CD4-positive, alpha-beta T cell (primary cell): ENCODE data around the gene PQBP1. TPM values are rescaled to one million over a fixed set of nuclear protein-coding genes. Genes with fewer than 3 reads are reported as not detected.

Experiments used
- ATAC-seq: fragments of 200-7000 bp; cut with Tn5 transposase; one replicate; pipeline ENCODE4 v1.10.0; 2022; ENCODE audit warnings: mild to moderate bottlenecking; ENCODE audit not compliant: poor library complexity
- CTCF ChIA-PET: fragments of 350-600 bp; sonication (Branson Sonifier 250); formaldehyde crosslinking; loops from one replicate; lab custom pipeline; 2021; ENCODE audit warnings: antibody characterized with exemption, inconsistent platforms; lab: Charles Lee
- POLR2A ChIA-PET: fragments of 350-600 bp; sonication (Branson Sonifier 250); formaldehyde crosslinking; loops from one replicate; lab custom pipeline; 2021; ENCODE audit warnings: antibody characterized with exemption, inconsistent platforms; lab: Charles Lee
- DNase-seq, 14 experiments: peaks; one replicate each; pipeline ENCODE4 v3.0.0-alpha.2; 2013 to 2020; ENCODE audit warnings: mixed read lengths in 2 of 14
- H3K27ac ChIP-seq, 2 donors: one replicate each; pipeline versions ENCODE4 v1.5.1 to v1.7.0; 2013; ENCODE audit warnings: low read length in 2 of 2, low read depth in 1 of 2, mild to moderate bottlenecking in 1 of 2
- H3K27me3 ChIP-seq, 2 experiments: 1 replicate in 1 of 2; 2 replicates in 1 of 2; pipeline versions ENCODE4 v1.6.1 to v1.7.0; 2013; ENCODE audit warnings: low read length in 2 of 2, control low read depth in 1 of 2, mild to moderate bottlenecking in 1 of 2, moderate library complexity in 1 of 2; ENCODE audit not compliant: insufficient read depth in 2 of 2, control insufficient read depth in 1 of 2
- H3K36me3 ChIP-seq: one replicate; pipeline ENCODE4 v1.6.1; 2013; ENCODE audit warnings: low read length, control low read depth; ENCODE audit not compliant: insufficient read depth
- H3K4me1 ChIP-seq: one replicate; pipeline ENCODE4 v1.6.1; 2013; ENCODE audit warnings: low read length, control low read depth; ENCODE audit not compliant: insufficient read depth
- H3K4me3 ChIP-seq: one replicate; pipeline ENCODE4 v1.5.1; 2013; ENCODE audit warnings: mild to moderate bottlenecking, low read length, moderate library complexity
- H3K9me3 ChIP-seq, 2 experiments: 1 replicate in 1 of 2; 2 replicates in 1 of 2; pipeline versions ENCODE4 v1.6.1 to v1.7.0; 2013; ENCODE audit warnings: low read length in 2 of 2, mild to moderate bottlenecking in 2 of 2, control low read depth in 1 of 2, moderate library complexity in 1 of 2; ENCODE audit not compliant: control insufficient read depth in 1 of 2, insufficient read depth in 1 of 2
- H3K27ac Mint-ChIP-seq: one replicate; pipeline ENCODE4 v1.8.0; 2020; ENCODE audit warnings: mixed read lengths
- H3K27me3 Mint-ChIP-seq: one replicate; pipeline ENCODE4 v1.8.0; 2021; ENCODE audit warnings: mixed read lengths
- H3K36me3 Mint-ChIP-seq: one replicate; pipeline ENCODE4 v1.8.0; 2021; ENCODE audit warnings: low read depth, mixed read lengths
- H3K4me1 Mint-ChIP-seq: one replicate; pipeline ENCODE4 v1.8.0; 2021; ENCODE audit warnings: low read depth, mixed read lengths
- H3K4me3 Mint-ChIP-seq: one replicate; pipeline ENCODE4 v1.8.0; 2020; ENCODE audit warnings: mild to moderate bottlenecking, mixed read lengths
- H3K9me3 Mint-ChIP-seq: one replicate; pipeline ENCODE4 v1.8.0; 2020; ENCODE audit warnings: mixed read lengths
- intact Hi-C, 2 experiments: fragments of 100-400 bp; cut with DNase I in 1 of 2; cut with micrococcal nuclease in 1 of 2; formaldehyde crosslinking; loops; one replicate each; pipeline versions ENCODE4 v1.15.1 to v1.9.0; 2023 to 2025; cut with DNase I, micrococcal nuclease
- total RNA-seq, 174 experiments: library from RNA in 2 of 174; stranded (reverse) in 2 of 174; gene quantifications; one replicate each; pipeline ENCODE4 v1.2.3 and lab custom pipeline; 2021 to 2026
- TF ChIP-seq, protein P1 (sequence below): fragments of 200-600 bp; IDR thresholded peaks from one replicate; pipeline ENCODE4 v1.8.0; 2022; ENCODE audit warnings: antibody characterized with exemption, mild to moderate bottlenecking

Gene PQBP1
- total RNA-seq, 2 experiments from 2014 or later, result 73.0 to 76.6 TPM

GRCh38 chrX:48904180-48904579, 6.5 kb downstream of the PQBP1 start:
- no peak overlapping the region for H3K4me3 ChIP-seq
- H3K27ac Mint-ChIP-seq, result no peak overlapping the region
- H3K27ac ChIP-seq, result no peak overlapping the region
- no peak overlapping the region for H3K4me3 Mint-ChIP-seq
- ChIA-PET POLR2A (interaction anchor here (1.3 to 1.4 kb wide), 2 partner anchors 13 to 36 kb away, joined by 5 to 6 read pairs; no protein-coding TSS in a partner anchor), CTCF (interaction anchor here (1.2 kb wide), 1 partner anchor 13 kb away, joined by 3 read pairs; no protein-coding TSS in a partner anchor)
- H3K36me3 ChIP-seq, result peaks cover 57% of the 10 kb centered on the region
- TF ChIP-seq, protein P1, sequence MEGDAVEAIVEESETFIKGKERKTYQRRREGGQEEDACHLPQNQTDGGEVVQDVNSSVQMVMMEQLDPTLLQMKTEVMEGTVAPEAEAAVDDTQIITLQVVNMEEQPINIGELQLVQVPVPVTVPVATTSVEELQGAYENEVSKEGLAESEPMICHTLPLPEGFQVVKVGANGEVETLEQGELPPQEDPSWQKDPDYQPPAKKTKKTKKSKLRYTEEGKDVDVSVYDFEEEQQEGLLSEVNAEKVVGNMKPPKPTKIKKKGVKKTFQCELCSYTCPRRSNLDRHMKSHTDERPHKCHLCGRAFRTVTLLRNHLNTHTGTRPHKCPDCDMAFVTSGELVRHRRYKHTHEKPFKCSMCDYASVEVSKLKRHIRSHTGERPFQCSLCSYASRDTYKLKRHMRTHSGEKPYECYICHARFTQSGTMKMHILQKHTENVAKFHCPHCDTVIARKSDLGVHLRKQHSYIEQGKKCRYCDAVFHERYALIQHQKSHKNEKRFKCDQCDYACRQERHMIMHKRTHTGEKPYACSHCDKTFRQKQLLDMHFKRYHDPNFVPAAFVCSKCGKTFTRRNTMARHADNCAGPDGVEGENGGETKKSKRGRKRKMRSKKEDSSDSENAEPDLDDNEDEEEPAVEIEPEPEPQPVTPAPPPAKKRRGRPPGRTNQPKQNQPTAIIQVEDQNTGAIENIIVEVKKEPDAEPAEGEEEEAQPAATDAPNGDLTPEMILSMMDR, result no peak
- H3K4me1 Mint-ChIP-seq, result no peaks in the 10 kb centered on the region
- no peak for DNase-seq
- intact Hi-C loops, result no loop called here
- no peaks in the 10 kb centered on the region for H3K27me3 Mint-ChIP-seq
- ATAC-seq, result no peak
- H3K4me1 ChIP-seq, result peaks cover 8% of the 10 kb centered on the region
- no peaks in the 10 kb centered on the region for H3K9me3 Mint-ChIP-seq
- no peaks in the 10 kb centered on the region for H3K9me3 ChIP-seq
- peaks cover 28% of the 10 kb centered on the region for H3K36me3 Mint-ChIP-seq
- H3K27me3 ChIP-seq, result no peaks in the 10 kb centered on the region

DNA sequence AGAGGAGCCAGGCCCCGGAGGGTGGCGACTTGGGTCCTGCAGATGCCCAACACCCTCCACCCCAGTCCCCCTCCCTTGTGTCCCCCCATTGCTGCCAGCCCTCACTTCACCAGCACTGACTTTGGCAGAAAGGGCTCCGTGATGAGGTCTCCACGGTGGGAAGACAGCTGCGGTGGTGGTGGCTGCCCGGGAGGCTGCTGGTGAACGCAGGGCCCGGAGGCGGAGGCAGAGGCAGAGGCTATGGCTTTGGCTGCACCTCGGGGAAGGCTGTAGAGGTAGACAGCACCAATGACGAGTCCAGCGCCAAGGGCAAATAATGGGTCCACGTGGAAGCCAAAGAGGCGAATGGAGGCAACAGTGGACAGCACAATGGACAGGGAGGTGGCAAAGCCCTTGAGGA, 6.9 kb downstream of the PQBP1 start:
- H3K4me3 ChIP-seq, result no peak overlapping the region
- no peaks in the 10 kb centered on the region for H3K27me3 Mint-ChIP-seq
- intact Hi-C loops, result no loop called here
- CTCF ChIA-PET, result no interaction called here
- peaks cover 28% of the 10 kb centered on the region for H3K36me3 Mint-ChIP-seq
- no peak overlapping the region for H3K27ac ChIP-seq
- no peaks in the 10 kb centered on the region for H3K27me3 ChIP-seq
- H3K4me1 Mint-ChIP-seq, result no peaks in the 10 kb centered on the region
- peaks cover 57% of the 10 kb centered on the region for H3K36me3 ChIP-seq
- no peaks in the 10 kb centered on the region for H3K9me3 ChIP-seq
- DNase-seq, result no peak
- H3K9me3 Mint-ChIP-seq, result no peaks in the 10 kb centered on the region
- H3K4me3 Mint-ChIP-seq, result no peak overlapping the region
- TF ChIP-seq, protein P1, result no peak
- H3K27ac Mint-ChIP-seq, result no peak overlapping the region
- H3K4me1 ChIP-seq, result peaks cover 3% of the 10 kb centered on the region
- ATAC-seq, result no peak
- POLR2A ChIA-PET, result interaction anchor here (1.3 to 1.4 kb wide), 2 partner anchors 13 to 35 kb away, joined by 5 to 6 read pairs; no protein-coding TSS in a partner anchor

DNA sequence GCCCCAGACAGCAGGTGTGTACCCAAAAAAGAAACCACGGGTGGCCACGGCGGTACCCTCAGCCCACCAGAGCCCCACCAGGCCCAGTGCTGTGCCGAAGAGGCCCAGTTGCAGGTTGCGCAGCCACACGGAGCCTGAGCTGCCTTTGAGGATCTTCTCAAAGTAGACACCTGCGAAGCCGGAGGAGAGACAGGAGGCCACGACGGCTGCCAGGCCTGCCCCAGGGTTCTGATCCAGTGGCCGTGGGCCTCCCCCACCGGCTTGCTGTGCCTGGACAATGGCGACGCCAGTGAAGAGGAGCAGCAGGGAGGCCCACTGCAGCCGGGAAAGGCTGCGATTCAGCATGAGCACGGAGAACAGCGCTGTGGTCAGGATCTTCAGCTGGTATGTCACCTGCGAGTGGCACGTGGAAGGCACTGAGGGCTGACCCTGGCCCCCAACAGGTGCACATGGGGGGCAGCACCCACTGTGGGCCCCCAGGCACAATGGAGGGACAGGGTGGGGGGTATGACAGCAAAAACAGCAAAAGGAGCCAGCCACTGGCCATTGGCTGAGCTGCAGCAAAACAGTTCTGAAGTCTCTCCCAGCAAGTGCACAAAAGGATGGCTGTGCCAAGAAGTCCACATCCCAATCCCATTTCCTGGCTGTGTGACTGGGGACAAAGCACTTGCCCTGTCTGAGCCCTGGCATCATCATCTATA, 7.5 kb downstream of the PQBP1 start:
- H3K36me3 Mint-ChIP-seq, result peaks cover 29% of the 10 kb centered on the region
- CTCF ChIA-PET, result no interaction called here
- ATAC-seq, result no peak

More for the DNA sequence above, 7.5 kb downstream of the PQBP1 start:
- Histone ChIP-seq H3K4me3 (no peak overlapping the region), H3K4me1 (peaks cover 4% of the 10 kb centered on the region), H3K27ac (no peak overlapping the region), H3K27me3 (no peaks in the 10 kb centered on the region), H3K36me3 (peaks cover 58% of the 10 kb centered on the region), H3K9me3 (no peaks in the 10 kb centered on the region)
- H3K27ac Mint-ChIP-seq, result no peak overlapping the region
- H3K4me1 Mint-ChIP-seq, result peaks cover under 1% of the 10 kb centered on the region
- no peak overlapping the region for H3K4me3 Mint-ChIP-seq
- TF ChIP-seq, protein P1, result no peak
- POLR2A ChIA-PET, result interaction anchor here (2.5 kb wide), 1 partner anchor 7 kb away, joined by 15 read pairs; the partner anchor contains the start of genes PQBP1 and TIMM17B
- no peaks in the 10 kb centered on the region for H3K9me3 Mint-ChIP-seq
- DNase-seq, result no peak
- intact Hi-C loops, result no loop called here
- no peaks in the 10 kb centered on the region for H3K27me3 Mint-ChIP-seq
